ENCODE data around the gene TBC1D5.

GRCh38 chr3:17752436-17752835, 10.0 kb upstream of the TBC1D5 start:
- no peak for TF ChIP-seq JUN (CRISPR knock-in tag; IDR thresholded peaks at IDR 0.05)
- no peak for TF ChIP-seq E2F1 (CRISPR knock-in tag; IDR thresholded peaks at IDR 0.05)

Data from WTC11 (cell line).